OCI-LY7 (cell line): ENCODE results near the gene CARMIL1.

Experiments
- CTCF ChIP-seq: fragments of 200-600 bp; sonication (generic); conservative IDR thresholded peaks from 2 replicates; pipeline ENCODE4 v1.5.1; 2014; ENCODE audit warnings: mild to moderate bottlenecking, antibody characterized with exemption, low read length, moderate library complexity, mixed read lengths
- EZH2phosphoT487 ChIP-seq: fragments of 200-600 bp; sonication (generic); IDR thresholded peaks from 2 replicates; pipeline ENCODE4 v1.6.1; 2018; ENCODE audit warnings: low read depth, borderline replicate concordance, mild to moderate bottlenecking, mixed run types, antibody characterized with exemption, low read length, moderate library complexity, mixed read lengths

GRCh38 chr6:25337431-25337830 is 58.3 kb downstream of the CARMIL1 start:
- no peak for TF ChIP-seq CTCF
- TF ChIP-seq EZH2phosphoT487: no peak
